DMS79 (cell line): Measurements from ENCODE around the gene SUZ12.
"Not testable (repeated sequence)": the region's sequence is repeated elsewhere in the genome, so short reads cannot be mapped to it uniquely, and the experiment has no call there.

Source experiments
- DNase-seq: peaks from one replicate; lab custom pipeline; 2025; lab: John Stamatoyannopoulos, UW

Gene SUZ12

GRCh38 chr17:31936615-31937609 lies at the start of gene SUZ12:
Gene SUZ12, plus strand, starts transcription at chr17:31937007. Its CDS starts 240 bp downstream, at chr17:31937247.
- DNase-seq: peak; percentile 72

- no peak for DNase-seq
These were observed 48.7 kb upstream of the SUZ12 start for GRCh38 chr17:31888124-31888523.

- no peak for DNase-seq
These were observed 35.9 kb upstream of the SUZ12 start for GRCh38 chr17:31900877-31901276.

GRCh38 chr17:31902693-31903092 lies 34.1 kb upstream of the SUZ12 start:
- no peak for DNase-seq

- no peak for DNase-seq
These were observed 33.4 kb upstream of the SUZ12 start for GRCh38 chr17:31903401-31903800.

- no peak for DNase-seq
These were observed 29.4 kb upstream of the SUZ12 start for GRCh38 chr17:31907342-31907962.

GRCh38 chr17:31908386-31908785 lies 28.4 kb upstream of the SUZ12 start:
- no peak for DNase-seq

GRCh38 chr17:31912705-31913104 lies 24.1 kb upstream of the SUZ12 start:
- not testable (repeated sequence) for DNase-seq

- DNase-seq: no peak
These were observed 21.2 kb upstream of the SUZ12 start for GRCh38 chr17:31915456-31916100.

- no peak for DNase-seq
These were observed 20.2 kb upstream of the SUZ12 start for GRCh38 chr17:31916491-31917064.

GRCh38 chr17:31917065-31917529 lies 19.7 kb upstream of the SUZ12 start:
- no peak for DNase-seq

GRCh38 chr17:31917721-31918120 lies 19.1 kb upstream of the SUZ12 start:
- not testable (repeated sequence) for DNase-seq

- no peak for DNase-seq
These were observed 18.1 kb upstream of the SUZ12 start for GRCh38 chr17:31918701-31919128.

GRCh38 chr17:31919802-31920525 lies 16.8 kb upstream of the SUZ12 start:
- DNase-seq: no peak

- no peak for DNase-seq
These were observed 10.6 kb upstream of the SUZ12 start for GRCh38 chr17:31926100-31926729.

- DNase-seq: no peak
These were observed 5.1 kb upstream of the SUZ12 start for GRCh38 chr17:31931756-31932155.

- DNase-seq: no peak
These were observed 1.3 kb upstream of the SUZ12 start for GRCh38 chr17:31935512-31935911.

GRCh38 chr17:31937926-31938641 lies 1.3 kb downstream of the SUZ12 start:
- DNase-seq: not testable (repeated sequence)

GRCh38 chr17:31941916-31942315 lies 5.1 kb downstream of the SUZ12 start:
- DNase-seq: not testable (repeated sequence)

GRCh38 chr17:31942396-31942795 lies 5.6 kb downstream of the SUZ12 start:
- DNase-seq: not testable (repeated sequence)
